ENCODE results near the gene LRPPRC.
A peak's percentile ranks its signal among the peaks of the same experiment; 100 is the strongest.

Gene LRPPRC

DNA sequence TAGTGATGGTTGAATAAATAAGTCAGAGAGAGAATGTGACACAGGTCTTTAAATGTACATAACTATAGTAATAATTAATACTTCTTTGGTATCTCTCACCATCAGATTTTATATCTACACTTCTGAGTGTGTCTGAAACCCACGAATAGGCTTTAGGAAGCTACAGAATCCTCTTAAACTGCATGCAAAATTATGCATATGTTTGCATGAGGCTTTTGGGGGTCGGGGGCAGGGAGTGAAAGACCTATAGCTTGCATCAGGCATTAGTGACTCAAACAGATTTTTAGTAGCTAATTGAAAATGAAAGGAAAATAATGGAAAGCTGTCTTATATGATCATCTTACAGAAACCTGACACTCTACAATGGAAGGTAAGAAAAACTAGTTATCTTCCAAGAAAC lies 14.9 kb downstream of the LRPPRC start:
- TF ChIP-seq, protein P1, sequence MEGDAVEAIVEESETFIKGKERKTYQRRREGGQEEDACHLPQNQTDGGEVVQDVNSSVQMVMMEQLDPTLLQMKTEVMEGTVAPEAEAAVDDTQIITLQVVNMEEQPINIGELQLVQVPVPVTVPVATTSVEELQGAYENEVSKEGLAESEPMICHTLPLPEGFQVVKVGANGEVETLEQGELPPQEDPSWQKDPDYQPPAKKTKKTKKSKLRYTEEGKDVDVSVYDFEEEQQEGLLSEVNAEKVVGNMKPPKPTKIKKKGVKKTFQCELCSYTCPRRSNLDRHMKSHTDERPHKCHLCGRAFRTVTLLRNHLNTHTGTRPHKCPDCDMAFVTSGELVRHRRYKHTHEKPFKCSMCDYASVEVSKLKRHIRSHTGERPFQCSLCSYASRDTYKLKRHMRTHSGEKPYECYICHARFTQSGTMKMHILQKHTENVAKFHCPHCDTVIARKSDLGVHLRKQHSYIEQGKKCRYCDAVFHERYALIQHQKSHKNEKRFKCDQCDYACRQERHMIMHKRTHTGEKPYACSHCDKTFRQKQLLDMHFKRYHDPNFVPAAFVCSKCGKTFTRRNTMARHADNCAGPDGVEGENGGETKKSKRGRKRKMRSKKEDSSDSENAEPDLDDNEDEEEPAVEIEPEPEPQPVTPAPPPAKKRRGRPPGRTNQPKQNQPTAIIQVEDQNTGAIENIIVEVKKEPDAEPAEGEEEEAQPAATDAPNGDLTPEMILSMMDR (IDR thresholded peaks at IDR 0.05; ENCODE audit: insufficient read depth, low read depth, low read length, missing control alignments) = no peak
- DNase-seq (ENCODE audit: low read depth) = no peak
- H3K4me3 ChIP-seq (ENCODE audit: low read depth, low read length) = no peak overlapping the region

DNA sequence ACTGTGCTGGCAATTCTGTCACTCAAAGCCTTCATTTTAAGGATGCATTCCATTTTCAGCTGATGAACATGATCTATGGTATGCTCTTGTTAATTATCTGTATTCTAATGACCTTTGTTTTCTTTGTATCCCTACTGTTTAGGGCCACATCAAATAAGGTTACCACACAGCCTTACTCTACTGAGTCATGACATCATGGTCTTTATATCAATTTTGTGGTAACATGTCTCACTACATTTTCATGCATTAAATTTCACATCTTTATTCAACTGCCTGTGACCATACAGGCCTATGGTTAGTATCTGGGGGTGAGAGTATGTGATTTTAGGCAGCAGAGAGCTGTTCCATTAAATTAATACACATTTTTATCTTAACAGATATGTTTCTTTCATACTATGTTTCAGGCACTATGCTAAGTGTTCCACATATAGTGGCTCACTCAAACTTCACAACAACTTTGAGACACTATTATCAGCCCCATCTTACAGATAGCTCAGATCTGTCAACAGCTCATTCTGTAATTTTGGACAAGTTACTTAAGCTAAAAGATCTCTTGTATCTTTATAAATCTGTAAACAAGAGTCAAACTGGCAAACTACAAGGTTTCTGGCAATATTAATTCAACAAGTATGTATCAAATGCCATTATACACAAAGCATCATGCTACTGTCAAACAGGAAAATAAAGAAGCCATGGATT lies 18.0 kb downstream of the LRPPRC start:
- no peak for DNase-seq (ENCODE audit: low read depth)
- no peak overlapping the region for H3K4me3 ChIP-seq (ENCODE audit: low read depth, low read length)
- TF ChIP-seq, protein P1 (IDR thresholded peaks at IDR 0.05; ENCODE audit: insufficient read depth, low read depth, low read length, missing control alignments) = no peak

DNA sequence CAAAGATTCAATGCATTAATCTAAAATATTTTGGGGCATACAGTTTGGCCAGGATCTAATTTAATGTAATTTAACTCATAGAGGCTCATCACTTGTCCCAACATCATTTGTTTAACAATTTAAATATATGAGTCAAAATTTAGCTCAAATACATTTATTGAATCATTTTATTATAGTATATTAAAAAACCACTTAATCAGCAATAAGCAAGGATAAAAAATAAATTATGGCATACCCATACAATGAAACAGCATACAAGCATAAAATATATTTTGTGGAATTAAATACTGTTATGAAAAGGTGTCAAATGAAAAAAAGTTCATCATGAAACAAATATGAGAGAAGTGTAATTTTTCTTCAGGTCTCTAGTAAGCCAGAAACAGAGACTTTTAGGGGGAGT lies 34.9 kb downstream of the LRPPRC start:
- DNase-seq (ENCODE audit: low read depth) = no peak
- no peak overlapping the region for H3K4me3 ChIP-seq (ENCODE audit: low read depth, low read length)
- TF ChIP-seq, protein P1 (IDR thresholded peaks at IDR 0.05; ENCODE audit: insufficient read depth, low read depth, low read length, missing control alignments) = no peak

DNA sequence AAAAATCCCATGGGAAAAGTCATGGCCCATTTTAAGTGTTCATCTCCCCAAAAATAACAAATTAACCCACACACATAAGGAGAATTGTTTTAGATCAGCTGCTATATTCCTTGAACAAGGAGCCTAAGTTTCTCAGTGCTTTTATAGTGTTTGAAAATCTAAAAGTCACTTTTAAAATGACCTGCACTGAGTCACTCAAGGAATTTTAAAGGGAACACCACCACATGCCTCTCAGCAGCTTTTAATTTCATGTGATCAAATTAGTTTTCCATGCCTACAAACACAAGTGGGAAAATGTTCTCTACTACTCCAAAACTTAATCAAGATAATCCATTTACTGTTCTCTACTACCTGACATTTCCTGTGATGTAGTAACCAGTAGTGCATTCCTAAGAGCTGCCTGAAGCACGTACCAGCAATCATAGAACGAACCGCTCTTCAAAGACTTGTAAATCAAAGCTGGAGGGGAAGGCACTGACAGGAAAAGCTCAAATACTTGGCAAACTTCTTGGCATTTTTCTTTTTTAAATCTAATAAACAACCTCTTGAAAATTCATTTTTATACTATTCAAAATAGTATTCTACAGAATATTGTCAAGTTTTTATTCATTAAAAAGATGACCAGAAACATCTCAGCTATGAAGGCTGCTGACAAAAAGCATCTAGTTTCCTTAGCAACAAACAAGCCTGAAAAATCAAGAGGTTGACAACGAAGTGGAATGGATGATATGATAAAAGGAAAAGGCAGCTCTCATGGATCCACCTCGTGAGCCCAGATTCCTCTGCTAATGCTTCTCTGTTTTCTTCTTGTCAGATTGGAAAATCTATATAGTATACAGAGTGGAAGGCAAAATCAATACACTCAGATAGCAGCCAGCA lies 37.2 kb downstream of the LRPPRC start:
- no peak for DNase-seq (ENCODE audit: low read depth)
- TF ChIP-seq, protein P1 (IDR thresholded peaks at IDR 0.05; ENCODE audit: insufficient read depth, low read depth, low read length, missing control alignments) = no peak
- no peak overlapping the region for H3K4me3 ChIP-seq (ENCODE audit: low read depth, low read length)

DNA sequence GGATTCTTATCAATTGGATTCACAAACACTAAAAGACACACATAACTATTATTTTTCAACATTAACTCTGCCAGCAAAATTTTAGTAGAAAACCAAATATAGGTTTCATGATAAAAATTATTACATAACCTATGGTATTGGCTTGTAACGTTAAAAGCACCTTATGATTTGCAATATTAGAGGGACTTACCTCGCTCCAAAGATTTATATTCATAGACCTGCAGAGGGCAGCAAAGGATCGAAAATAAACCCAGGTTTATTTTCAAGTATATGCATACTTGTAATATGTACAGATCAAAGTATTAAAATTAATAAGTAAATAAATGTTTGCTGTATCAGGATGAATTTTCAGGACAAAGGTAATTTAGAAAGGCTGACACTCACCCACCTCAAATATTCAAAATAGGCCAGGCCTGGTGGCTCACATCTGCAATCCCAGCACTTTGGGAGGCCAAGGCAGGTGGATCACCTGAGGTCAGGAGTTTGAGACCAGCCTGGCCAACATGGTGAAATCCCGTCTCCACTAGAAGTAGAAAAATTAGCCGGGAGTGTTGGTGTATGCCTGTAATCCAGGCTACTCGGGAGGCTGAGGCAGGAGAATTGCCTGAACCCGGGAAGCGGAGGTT lies 45.3 kb downstream of the LRPPRC start:
- H3K4me3 ChIP-seq (ENCODE audit: low read depth, low read length) = no peak overlapping the region
- peak; percentile 54 for DNase-seq (ENCODE audit: low read depth)
- TF ChIP-seq, protein P1 (IDR thresholded peaks at IDR 0.05; ENCODE audit: insufficient read depth, low read depth, low read length, missing control alignments) = no peak

DNA sequence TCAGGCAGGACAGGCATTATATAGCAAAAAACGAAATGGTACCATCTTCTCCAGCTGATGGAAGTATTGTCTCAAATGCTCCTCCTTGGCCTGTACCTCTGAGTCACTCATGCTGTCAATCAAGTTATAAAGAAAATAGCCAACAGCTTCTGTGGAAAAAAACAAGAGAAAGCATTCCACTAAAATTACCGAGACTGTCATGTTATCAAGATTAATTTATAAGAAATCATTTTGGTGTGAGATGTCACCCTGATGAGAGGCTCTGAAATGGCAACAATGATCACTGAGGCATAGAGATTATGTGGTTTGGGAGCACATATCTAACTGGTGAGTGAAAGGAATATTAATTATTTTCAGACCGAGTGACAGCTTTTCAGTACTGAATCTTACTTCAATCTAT lies 47.4 kb downstream of the LRPPRC start:
- no peak for DNase-seq (ENCODE audit: low read depth)
- no peak overlapping the region for H3K4me3 ChIP-seq (ENCODE audit: low read depth, low read length)
- TF ChIP-seq, protein P1 (IDR thresholded peaks at IDR 0.05; ENCODE audit: insufficient read depth, low read depth, low read length, missing control alignments) = no peak

Data from GM12865 (cell line).